ENCODE data around the gene RBM6.

DNA sequence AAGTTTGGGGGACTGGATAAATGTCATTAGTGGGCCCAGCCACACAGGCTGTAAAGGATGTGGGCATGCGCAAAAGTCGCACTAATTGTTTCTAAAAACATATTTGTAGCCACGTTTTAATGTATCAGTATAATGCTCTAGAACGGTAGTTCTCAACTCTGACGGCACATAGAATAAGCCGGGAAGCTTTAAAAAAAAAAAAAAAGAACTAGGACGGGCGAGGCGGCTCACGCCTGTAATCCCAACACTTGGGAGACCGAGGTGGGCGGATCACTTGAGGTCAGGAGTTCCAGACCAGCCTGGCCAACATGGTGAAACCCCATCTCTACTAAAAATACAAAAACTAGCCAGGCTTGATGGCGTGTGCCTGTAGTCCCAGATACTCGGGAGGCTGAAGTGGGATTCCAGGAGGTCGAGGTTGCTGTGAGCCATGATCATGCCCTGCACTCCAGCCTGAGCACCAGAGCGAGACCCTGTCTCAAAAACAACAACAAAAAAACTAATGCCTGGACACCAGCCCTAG, 9.7 kb upstream of the RBM6 start:
- TF ChIP-seq, protein P1, sequence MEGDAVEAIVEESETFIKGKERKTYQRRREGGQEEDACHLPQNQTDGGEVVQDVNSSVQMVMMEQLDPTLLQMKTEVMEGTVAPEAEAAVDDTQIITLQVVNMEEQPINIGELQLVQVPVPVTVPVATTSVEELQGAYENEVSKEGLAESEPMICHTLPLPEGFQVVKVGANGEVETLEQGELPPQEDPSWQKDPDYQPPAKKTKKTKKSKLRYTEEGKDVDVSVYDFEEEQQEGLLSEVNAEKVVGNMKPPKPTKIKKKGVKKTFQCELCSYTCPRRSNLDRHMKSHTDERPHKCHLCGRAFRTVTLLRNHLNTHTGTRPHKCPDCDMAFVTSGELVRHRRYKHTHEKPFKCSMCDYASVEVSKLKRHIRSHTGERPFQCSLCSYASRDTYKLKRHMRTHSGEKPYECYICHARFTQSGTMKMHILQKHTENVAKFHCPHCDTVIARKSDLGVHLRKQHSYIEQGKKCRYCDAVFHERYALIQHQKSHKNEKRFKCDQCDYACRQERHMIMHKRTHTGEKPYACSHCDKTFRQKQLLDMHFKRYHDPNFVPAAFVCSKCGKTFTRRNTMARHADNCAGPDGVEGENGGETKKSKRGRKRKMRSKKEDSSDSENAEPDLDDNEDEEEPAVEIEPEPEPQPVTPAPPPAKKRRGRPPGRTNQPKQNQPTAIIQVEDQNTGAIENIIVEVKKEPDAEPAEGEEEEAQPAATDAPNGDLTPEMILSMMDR (IDR thresholded peaks at IDR 0.05 in 2 of 3, conservative IDR thresholded peaks at IDR 0.05 in 1 of 3; ENCODE audit: borderline replicate concordance in 1 of 3, insufficient read depth in 1 of 3, low read depth in 2 of 3, low read length in 2 of 3), result no peak
- no peak for TF ChIP-seq SIN3A (IDR thresholded peaks at IDR 0.05; ENCODE audit: low read depth)
- TF ChIP-seq YY1 (IDR thresholded peaks at IDR 0.05; ENCODE audit: extremely low read depth, insufficient replicate concordance, low read depth, low read length), result no peak
- TF ChIP-seq, protein P2, sequence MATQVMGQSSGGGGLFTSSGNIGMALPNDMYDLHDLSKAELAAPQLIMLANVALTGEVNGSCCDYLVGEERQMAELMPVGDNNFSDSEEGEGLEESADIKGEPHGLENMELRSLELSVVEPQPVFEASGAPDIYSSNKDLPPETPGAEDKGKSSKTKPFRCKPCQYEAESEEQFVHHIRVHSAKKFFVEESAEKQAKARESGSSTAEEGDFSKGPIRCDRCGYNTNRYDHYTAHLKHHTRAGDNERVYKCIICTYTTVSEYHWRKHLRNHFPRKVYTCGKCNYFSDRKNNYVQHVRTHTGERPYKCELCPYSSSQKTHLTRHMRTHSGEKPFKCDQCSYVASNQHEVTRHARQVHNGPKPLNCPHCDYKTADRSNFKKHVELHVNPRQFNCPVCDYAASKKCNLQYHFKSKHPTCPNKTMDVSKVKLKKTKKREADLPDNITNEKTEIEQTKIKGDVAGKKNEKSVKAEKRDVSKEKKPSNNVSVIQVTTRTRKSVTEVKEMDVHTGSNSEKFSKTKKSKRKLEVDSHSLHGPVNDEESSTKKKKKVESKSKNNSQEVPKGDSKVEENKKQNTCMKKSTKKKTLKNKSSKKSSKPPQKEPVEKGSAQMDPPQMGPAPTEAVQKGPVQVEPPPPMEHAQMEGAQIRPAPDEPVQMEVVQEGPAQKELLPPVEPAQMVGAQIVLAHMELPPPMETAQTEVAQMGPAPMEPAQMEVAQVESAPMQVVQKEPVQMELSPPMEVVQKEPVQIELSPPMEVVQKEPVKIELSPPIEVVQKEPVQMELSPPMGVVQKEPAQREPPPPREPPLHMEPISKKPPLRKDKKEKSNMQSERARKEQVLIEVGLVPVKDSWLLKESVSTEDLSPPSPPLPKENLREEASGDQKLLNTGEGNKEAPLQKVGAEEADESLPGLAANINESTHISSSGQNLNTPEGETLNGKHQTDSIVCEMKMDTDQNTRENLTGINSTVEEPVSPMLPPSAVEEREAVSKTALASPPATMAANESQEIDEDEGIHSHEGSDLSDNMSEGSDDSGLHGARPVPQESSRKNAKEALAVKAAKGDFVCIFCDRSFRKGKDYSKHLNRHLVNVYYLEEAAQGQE (IDR thresholded peaks at IDR 0.05; ENCODE audit: low read depth), result no peak
- no peak for TF ChIP-seq EZH2 (IDR thresholded peaks at IDR 0.05)
- no peak for TF ChIP-seq POLR2A (IDR thresholded peaks at IDR 0.05; ENCODE audit: borderline replicate concordance, extremely low read depth, insufficient read depth, insufficient read length)
- TF ChIP-seq ZFX (IDR thresholded peaks at IDR 0.05), result no peak
